AG09319 (cell line): ENCODE data around the gene SLA2.
"Not testable (repeated sequence)": the region's sequence is repeated elsewhere in the genome, so short reads cannot be mapped to it uniquely, and the experiment has no call there.

ENCODE experiments used
- DNase-seq: peaks from one replicate; pipeline ENCODE4 v3.0.0-alpha.2; 2010; ENCODE audit warnings: low read depth; ENCODE audit errors: extremely low read depth
- CTCF ChIP-seq: IDR thresholded peaks from 2 replicates; pipeline ENCODE4 v1.5.1; 2011; ENCODE audit warnings: low read depth, mild to moderate bottlenecking, inconsistent platforms, low read length, moderate library complexity

The SLA2 gene

GRCh38 chr20:36624068-36624943 is 21.7 kb downstream of the SLA2 start:
- DNase-seq = no peak
- TF ChIP-seq CTCF = no peak

GRCh38 chr20:36623444-36623843 is 22.6 kb downstream of the SLA2 start:
- no peak for TF ChIP-seq CTCF
- DNase-seq = no peak

- no peak for DNase-seq
- TF ChIP-seq CTCF = no peak
These were observed 25.1 kb downstream of the SLA2 start for GRCh38 chr20:36620917-36621316.

GRCh38 chr20:36614781-36615557 is 31.0 kb downstream of the SLA2 start:
- no peak for TF ChIP-seq CTCF
- DNase-seq = no peak

GRCh38 chr20:36613974-36614373 is 32.0 kb downstream of the SLA2 start:
- TF ChIP-seq CTCF = no peak
- no peak for DNase-seq

- TF ChIP-seq CTCF = no peak
- no peak for DNase-seq
These were observed 34.4 kb downstream of the SLA2 start for GRCh38 chr20:36611625-36612024.

- DNase-seq = not testable (repeated sequence)
These were observed 37.6 kb downstream of the SLA2 start for GRCh38 chr20:36608388-36608728.
